Activated B cell treated with CpG ODN at 0.5 μM for 24 hours (primary cell): Measurements from ENCODE around the gene HIKESHI. TPM values are rescaled to one million over a fixed set of nuclear protein-coding genes. Genes with fewer than 3 reads are reported as not detected.

Experiments used
- ATAC-seq: fragments of 200-7000 bp; cut with Tn5 transposase; one replicate; pipeline ENCODE4 v1.10.0; 2021; ENCODE audit warnings: low read depth, mild to moderate bottlenecking, moderate library complexity
- CTCF ChIA-PET: fragments of 350-600 bp; sonication (Branson Sonifier 250); formaldehyde crosslinking; loops from one replicate; lab custom pipeline; 2021; ENCODE audit warnings: antibody characterized with exemption; lab: Charles Lee
- POLR2A ChIA-PET: fragments of 350-600 bp; sonication (Branson Sonifier 250); formaldehyde crosslinking; loops from one replicate; lab custom pipeline; 2021; ENCODE audit warnings: antibody characterized with exemption; lab: Charles Lee
- DNase-seq: peaks from one replicate; pipeline ENCODE4 v3.0.0; 2022
- H3K27ac Mint-ChIP-seq: one replicate; pipeline ENCODE4 v1.8.0; 2020; ENCODE audit warnings: mixed read lengths
- H3K27me3 Mint-ChIP-seq: one replicate; pipeline ENCODE4 v1.8.0; 2021; ENCODE audit warnings: mixed read lengths
- H3K36me3 Mint-ChIP-seq: one replicate; pipeline ENCODE4 v1.8.0; 2021; ENCODE audit warnings: low read depth, mixed read lengths
- H3K4me1 Mint-ChIP-seq: one replicate; pipeline ENCODE4 v1.8.0; 2021; ENCODE audit warnings: mixed read lengths
- H3K4me3 Mint-ChIP-seq: one replicate; pipeline ENCODE4 v1.8.0; 2020; ENCODE audit warnings: mild to moderate bottlenecking, mixed read lengths
- H3K9me3 Mint-ChIP-seq: one replicate; pipeline ENCODE4 v1.8.0; 2020; ENCODE audit warnings: mixed read lengths
- intact Hi-C: fragments of 100-400 bp; cut with micrococcal nuclease; formaldehyde crosslinking; loops from one replicate; pipeline ENCODE4 v1.15.1; 2024
- total RNA-seq: library from RNA; stranded (reverse); gene quantifications from 2 replicates; pipeline ENCODE4 v1.2.3, GENCODE V29; 2022
- TF ChIP-seq, protein P1 (sequence below): fragments of 200-600 bp; IDR thresholded peaks from one replicate; pipeline ENCODE4 v1.8.0; 2022; ENCODE audit warnings: antibody characterized with exemption, mild to moderate bottlenecking

The HIKESHI gene
- total RNA-seq, 1 donor from 2014 or later = 35.6 TPM

DNA sequence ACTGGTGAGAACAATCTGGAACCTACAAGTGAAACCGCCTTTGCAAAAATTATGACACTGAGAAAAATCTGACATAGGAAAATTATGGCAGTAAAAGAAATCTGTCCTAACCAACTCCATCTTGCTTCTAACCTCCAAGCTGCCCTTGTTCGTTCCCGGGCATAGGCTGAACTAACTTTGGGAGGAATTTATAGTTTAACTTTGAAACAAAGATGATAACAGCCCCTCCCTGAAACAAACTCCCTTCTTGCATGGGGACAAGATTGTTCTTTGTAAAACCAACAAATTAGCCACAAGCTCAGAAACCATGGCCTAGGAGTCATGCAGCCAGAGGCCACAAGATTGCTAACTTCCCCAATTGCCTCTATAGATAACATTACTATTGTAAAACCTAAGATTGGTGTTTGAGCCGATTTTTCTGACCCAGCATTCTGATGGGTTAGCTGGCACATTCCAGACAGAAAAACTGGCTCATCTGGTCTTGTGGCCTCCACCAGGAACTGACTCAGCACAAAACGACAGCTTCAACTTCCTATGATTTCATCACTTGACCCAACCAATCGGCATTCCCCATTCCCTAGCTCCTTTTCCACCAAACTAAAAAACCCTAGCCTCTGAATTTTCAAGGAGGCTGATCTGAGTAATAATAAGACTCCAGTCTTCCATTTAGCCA is 69.0 kb downstream of the HIKESHI start:
- no peak for ATAC-seq
- no peak for DNase-seq
- no peak overlapping the region for H3K4me3 Mint-ChIP-seq
- no peaks in the 10 kb centered on the region for H3K9me3 Mint-ChIP-seq
- H3K4me1 Mint-ChIP-seq = no peaks in the 10 kb centered on the region
- H3K27ac Mint-ChIP-seq = no peak overlapping the region
- no peaks in the 10 kb centered on the region for H3K36me3 Mint-ChIP-seq
- peaks cover 6% of the 10 kb centered on the region for H3K27me3 Mint-ChIP-seq
- POLR2A ChIA-PET = no interaction called here
- intact Hi-C loops = no loop called here
- CTCF ChIA-PET = interaction anchor here (1.0 kb wide), 1 partner anchor 237 kb away, joined by 3 read pairs; no protein-coding TSS in a partner anchor
- TF ChIP-seq, protein P1, sequence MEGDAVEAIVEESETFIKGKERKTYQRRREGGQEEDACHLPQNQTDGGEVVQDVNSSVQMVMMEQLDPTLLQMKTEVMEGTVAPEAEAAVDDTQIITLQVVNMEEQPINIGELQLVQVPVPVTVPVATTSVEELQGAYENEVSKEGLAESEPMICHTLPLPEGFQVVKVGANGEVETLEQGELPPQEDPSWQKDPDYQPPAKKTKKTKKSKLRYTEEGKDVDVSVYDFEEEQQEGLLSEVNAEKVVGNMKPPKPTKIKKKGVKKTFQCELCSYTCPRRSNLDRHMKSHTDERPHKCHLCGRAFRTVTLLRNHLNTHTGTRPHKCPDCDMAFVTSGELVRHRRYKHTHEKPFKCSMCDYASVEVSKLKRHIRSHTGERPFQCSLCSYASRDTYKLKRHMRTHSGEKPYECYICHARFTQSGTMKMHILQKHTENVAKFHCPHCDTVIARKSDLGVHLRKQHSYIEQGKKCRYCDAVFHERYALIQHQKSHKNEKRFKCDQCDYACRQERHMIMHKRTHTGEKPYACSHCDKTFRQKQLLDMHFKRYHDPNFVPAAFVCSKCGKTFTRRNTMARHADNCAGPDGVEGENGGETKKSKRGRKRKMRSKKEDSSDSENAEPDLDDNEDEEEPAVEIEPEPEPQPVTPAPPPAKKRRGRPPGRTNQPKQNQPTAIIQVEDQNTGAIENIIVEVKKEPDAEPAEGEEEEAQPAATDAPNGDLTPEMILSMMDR = no peak

DNA sequence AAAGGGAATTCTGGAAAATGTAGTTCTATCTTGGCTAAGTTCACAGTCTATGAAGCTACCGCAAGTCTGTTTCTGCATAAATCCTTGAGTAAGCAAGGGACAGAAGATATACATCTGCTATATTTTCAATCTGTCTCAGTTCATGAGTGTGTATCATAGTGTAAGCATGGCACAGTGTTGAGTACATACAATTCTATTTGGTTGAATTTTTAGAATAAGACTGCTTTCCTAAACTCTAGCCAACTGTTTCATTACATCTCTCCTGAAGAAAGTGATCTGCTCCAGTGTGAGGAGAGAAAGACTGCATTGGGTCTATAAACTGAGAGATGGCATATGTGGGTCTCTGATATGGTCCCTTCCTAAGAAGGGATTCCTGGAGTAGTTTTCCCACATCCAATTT is 70.0 kb downstream of the HIKESHI start:
- H3K27ac Mint-ChIP-seq = no peak overlapping the region
- intact Hi-C loops = no loop called here
- peaks cover 2% of the 10 kb centered on the region for H3K9me3 Mint-ChIP-seq
- DNase-seq (no peak), ATAC-seq (no peak)
- TF ChIP-seq, protein P1 = no peak
- H3K4me1 Mint-ChIP-seq = no peaks in the 10 kb centered on the region
- no peak overlapping the region for H3K4me3 Mint-ChIP-seq
- ChIA-PET CTCF (no interaction called here), POLR2A (no interaction called here)
- H3K36me3 Mint-ChIP-seq = no peaks in the 10 kb centered on the region
- peaks cover 6% of the 10 kb centered on the region for H3K27me3 Mint-ChIP-seq

DNA sequence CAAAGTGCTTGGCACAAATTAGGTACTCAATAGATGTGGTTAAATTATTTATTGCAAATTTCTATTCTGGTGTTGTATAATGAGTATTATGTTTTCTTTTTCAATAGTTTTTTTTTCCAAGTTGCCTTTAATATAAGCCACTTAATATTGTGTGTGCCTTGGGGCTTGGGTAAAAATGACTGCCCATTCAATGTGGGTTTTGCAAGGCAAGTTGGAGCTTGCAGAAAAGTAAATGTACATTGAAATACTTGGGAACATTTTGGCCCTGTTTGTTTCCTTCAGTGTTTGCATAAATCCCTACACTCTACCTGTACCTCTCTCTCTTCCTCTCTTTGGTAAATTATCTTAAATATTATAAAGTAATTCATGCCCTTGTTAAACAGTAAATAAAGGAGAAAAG is 70.5 kb downstream of the HIKESHI start:
- Mint-ChIP-seq H3K36me3 (no peaks in the 10 kb centered on the region), H3K27ac (no peak overlapping the region), H3K9me3 (peaks cover 2% of the 10 kb centered on the region), H3K4me3 (no peak overlapping the region), H3K27me3 (peaks cover 6% of the 10 kb centered on the region), H3K4me1 (no peaks in the 10 kb centered on the region)
- ATAC-seq (no peak), DNase-seq (no peak)
- TF ChIP-seq, protein P1 = no peak
- intact Hi-C loops = no loop called here
- ChIA-PET CTCF (no interaction called here), POLR2A (no interaction called here)

DNA sequence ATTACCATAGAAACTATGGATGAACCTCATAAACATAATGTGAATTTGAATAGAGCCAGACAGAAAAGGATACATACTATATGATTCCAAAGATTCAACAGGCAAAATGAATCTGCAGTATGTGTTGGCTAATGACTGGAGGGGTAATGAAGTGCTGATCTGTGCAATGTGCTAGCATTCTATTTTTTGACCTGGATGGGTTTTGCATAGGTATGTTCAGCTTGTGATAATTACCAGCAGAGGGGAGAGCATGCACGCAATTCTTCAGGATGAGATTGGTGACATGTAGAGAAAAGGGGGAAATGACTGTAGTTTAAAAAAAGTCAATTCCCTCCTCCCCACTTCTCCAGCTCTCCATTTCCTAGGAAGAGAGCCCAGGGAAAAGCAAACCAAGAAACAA is 72.0 kb downstream of the HIKESHI start:
- ChIA-PET POLR2A (no interaction called here), CTCF (no interaction called here)
- Mint-ChIP-seq H3K27ac (no peak overlapping the region), H3K36me3 (no peaks in the 10 kb centered on the region), H3K9me3 (peaks cover 2% of the 10 kb centered on the region), H3K27me3 (peaks cover 9% of the 10 kb centered on the region), H3K4me1 (no peaks in the 10 kb centered on the region), H3K4me3 (no peak overlapping the region)
- no peak for DNase-seq
- TF ChIP-seq, protein P1 = no peak
- ATAC-seq = no peak
- intact Hi-C loops = no loop called here

DNA sequence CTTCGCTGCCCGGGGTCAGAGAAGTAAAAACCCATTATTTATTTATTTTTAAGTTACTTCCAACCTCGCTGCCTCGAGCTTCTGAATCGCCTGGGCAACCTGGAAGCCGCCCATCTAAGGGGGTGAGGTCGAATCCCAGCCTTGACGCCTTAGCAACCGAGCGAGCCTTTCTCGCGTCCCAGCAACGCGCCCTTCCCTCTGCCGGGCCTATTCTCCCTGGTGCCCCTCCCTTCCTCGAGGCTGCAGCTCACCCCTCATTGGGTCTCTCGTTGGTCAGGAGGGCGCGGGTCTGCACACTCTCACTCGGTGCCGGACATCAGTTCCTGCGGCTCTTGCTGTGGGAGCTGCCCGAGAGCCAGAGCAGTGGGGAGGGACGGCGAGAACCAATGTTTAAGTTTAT is 72.5 kb downstream of the HIKESHI start, which contains the start of gene CCDC81:
Gene CCDC81 (plus strand): TSS at position 302 of the 400 bp plus-strand sequence. CDS start 277 bp downstream, outside the sequence.
- intact Hi-C loops = no loop called here
- Mint-ChIP-seq H3K36me3 (no peaks in the 10 kb centered on the region), H3K4me3 (no peak within 1 kb of the TSS), H3K4me1 (no peaks in the 10 kb centered on the region), H3K9me3 (peaks cover 2% of the 10 kb centered on the region), H3K27ac (no peak within 1 kb of the TSS), H3K27me3 (peaks cover 9% of the 10 kb centered on the region)
- ATAC-seq (no peak), DNase-seq (no peak)
- CTCF ChIA-PET = no interaction called here
- POLR2A ChIA-PET = no interaction called here
- TF ChIP-seq, protein P1 = no peak
